Breast epithelium (tissue), 4 donors: ENCODE data around the gene OXA1L. TPM values are rescaled to one million over a fixed set of nuclear protein-coding genes. Genes with fewer than 3 reads are reported as not detected.

ENCODE experiments used
- DNase-seq, 2 donors: peaks; one replicate each; pipeline ENCODE4 v3.0.0-alpha.2; 2019; ENCODE audit warnings: low spot score in 2 of 2
- H3K27ac ChIP-seq, 2 donors: fragments of 200-600 bp; sonication (generic) in 1 of 2; one replicate each; pipeline ENCODE4 v1.5.1; 2016 to 2019; ENCODE audit warnings: mild to moderate bottlenecking in 1 of 2
- H3K27me3 ChIP-seq, 2 donors: fragments of 200-600 bp; sonication (generic) in 1 of 2; one replicate each; pipeline versions ENCODE4 v1.5.1 to v1.6.0; 2017 to 2019; ENCODE audit warnings: control low read depth in 1 of 2, mild to moderate bottlenecking in 1 of 2
- H3K36me3 ChIP-seq: fragments of 200-600 bp; one replicate; pipeline ENCODE4 v1.5.1; 2019
- H3K4me1 ChIP-seq, 2 donors: fragments of 200-600 bp; sonication (generic); one replicate each; pipeline ENCODE4 v1.5.1; 2016 to 2019; ENCODE audit warnings: control low read depth in 1 of 2
- H3K4me3 ChIP-seq, 3 donors: fragments of 200-600 bp; sonication (generic); 1 replicate in 2 of 3; 2 replicates in 1 of 3; pipeline ENCODE4 v1.5.1; 2016 to 2019; ENCODE audit warnings: mild to moderate bottlenecking in 3 of 3, moderate library complexity in 2 of 3
- H3K9me3 ChIP-seq, 2 donors: fragments of 200-600 bp; sonication (generic) in 1 of 2; one replicate each; pipeline ENCODE4 v1.5.1; 2016 to 2019; ENCODE audit warnings: control low read depth in 1 of 2
- CTCF ChIP-seq, 3 donors: fragments of 450-650 bp; IDR thresholded peaks; one replicate each; pipeline ENCODE4 v1.5.1; 2016 to 2017; ENCODE audit warnings: antibody characterized with exemption in 3 of 3, mild to moderate bottlenecking in 3 of 3, moderate library complexity in 3 of 3
- POLR2A ChIP-seq: fragments of 450-650 bp; IDR thresholded peaks from one replicate; pipeline ENCODE4 v1.6.1; 2016; ENCODE audit warnings: antibody characterized with exemption, mild to moderate bottlenecking, moderate library complexity
- POLR2AphosphoS5 ChIP-seq, 3 donors: sonication (generic); formaldehyde crosslinking; IDR thresholded peaks; one replicate each; pipeline ENCODE4 v1.6.1; 2017; ENCODE audit warnings: antibody characterized with exemption in 3 of 3
- intact Hi-C: fragments of 100-400 bp; cut with DNase I; formaldehyde crosslinking; loops from one replicate; pipeline ENCODE4 v1.15.1; 2023; ENCODE audit warnings: low total_unique reads
- total RNA-seq, 3 donors: library from RNA; depleted of rRNA; stranded (reverse); fragments of >200 nt; gene quantifications; one replicate each; pipeline ENCODE4 v1.1.0, GENCODE V29; 2016

The OXA1L gene
- total RNA-seq, 3 donors from 2014 or later = 80.0 to 145 (median 101) TPM

- Histone ChIP-seq H3K27ac (no peak overlapping the region), H3K4me1 (no peaks in the 10 kb centered on the region), H3K9me3 (no peaks in the 10 kb centered on the region), H3K4me3 (no peak overlapping the region), H3K36me3 (no peaks in the 10 kb centered on the region), H3K27me3 (no peaks in the 10 kb centered on the region)
- intact Hi-C loops = no loop called here
- TF ChIP-seq POLR2A = no peak
- no peak for TF ChIP-seq CTCF (IDR thresholded peaks at IDR 0.05)
- no peak for TF ChIP-seq POLR2AphosphoS5 (IDR thresholded peaks at IDR 0.05)
- DNase-seq = no peak
Measured at GRCh38 chr14:22793976-22794375, 27.5 kb downstream of the OXA1L start.

GRCh38 chr14:22794551-22794951 lies 28.1 kb downstream of the OXA1L start:
- TF ChIP-seq POLR2A = no peak
- TF ChIP-seq POLR2AphosphoS5 (IDR thresholded peaks at IDR 0.05) = no peak
- no peak for TF ChIP-seq CTCF (IDR thresholded peaks at IDR 0.05)
- Histone ChIP-seq H3K9me3 (no peaks in the 10 kb centered on the region), H3K36me3 (no peaks in the 10 kb centered on the region), H3K4me1 (no peaks in the 10 kb centered on the region), H3K4me3 (no peak overlapping the region), H3K27me3 (no peaks in the 10 kb centered on the region), H3K27ac (no peak overlapping the region)
- no peak for DNase-seq
- intact Hi-C loops = no loop called here

GRCh38 chr14:22796087-22796707 lies 29.7 kb downstream of the OXA1L start:
- intact Hi-C loops = no loop called here
- DNase-seq = no peak
- Histone ChIP-seq H3K9me3 (no peaks in the 10 kb centered on the region), H3K27ac (no peak overlapping the region), H3K27me3 (no peaks in the 10 kb centered on the region), H3K4me3 (no peak overlapping the region), H3K36me3 (no peaks in the 10 kb centered on the region), H3K4me1 (no peaks in the 10 kb centered on the region)
- TF ChIP-seq CTCF (IDR thresholded peaks at IDR 0.05) (no peak), POLR2A (no peak), POLR2AphosphoS5 (IDR thresholded peaks at IDR 0.05) (no peak)

GRCh38 chr14:22797017-22797917 lies 30.8 kb downstream of the OXA1L start:
- H3K4me3 ChIP-seq = no peak overlapping the region
- intact Hi-C loops = no loop called here
- H3K4me1 ChIP-seq = no peaks in the 10 kb centered on the region
- H3K9me3 ChIP-seq = no peaks in the 10 kb centered on the region
- no peaks in the 10 kb centered on the region for H3K36me3 ChIP-seq
- no peak for TF ChIP-seq POLR2AphosphoS5 (IDR thresholded peaks at IDR 0.05)
- no peak for TF ChIP-seq CTCF (IDR thresholded peaks at IDR 0.05)
- no peak for TF ChIP-seq POLR2A
- no peak for DNase-seq
- H3K27ac ChIP-seq = no peak overlapping the region
- H3K27me3 ChIP-seq = no peaks in the 10 kb centered on the region

GRCh38 chr14:22798528-22798927 lies 32.0 kb downstream of the OXA1L start:
- Histone ChIP-seq H3K36me3 (no peaks in the 10 kb centered on the region), H3K27me3 (no peaks in the 10 kb centered on the region), H3K4me3 (no peak overlapping the region), H3K9me3 (no peaks in the 10 kb centered on the region), H3K4me1 (no peaks in the 10 kb centered on the region), H3K27ac (no peak overlapping the region)
- intact Hi-C loops = no loop called here
- no peak for DNase-seq
- TF ChIP-seq POLR2AphosphoS5 (IDR thresholded peaks at IDR 0.05) (no peak), CTCF (IDR thresholded peaks at IDR 0.05) (no peak), POLR2A (no peak)
